CD14-positive monocyte (primary cell): ENCODE results near the gene MFN2. TPM values are rescaled to one million over a fixed set of nuclear protein-coding genes. Genes with fewer than 3 reads are reported as not detected.
"Not testable (repeated sequence)": the region's sequence is repeated elsewhere in the genome, so short reads cannot be mapped to it uniquely, and the experiment has no call there.

Experiments
- DNase-seq, 3 donors: peaks; one replicate each; pipeline ENCODE4 v3.0.0-alpha.2; 2011 to 2022
- H2AFZ ChIP-seq: 2 replicates; pipeline ENCODE4 v1.6.0; 2012; ENCODE audit warnings: mild to moderate bottlenecking, low read depth, low read length, inconsistent platforms; ENCODE audit not compliant: insufficient read depth, poor library complexity, severe bottlenecking
- H3K27ac ChIP-seq, 2 donors: 1 replicate in 1 of 2; 2 replicates in 1 of 2; pipeline ENCODE4 v1.5.1; 2012 to 2013; ENCODE audit warnings: low read length in 2 of 2, control low read depth in 1 of 2, inconsistent platforms in 1 of 2, low read depth in 1 of 2, mild to moderate bottlenecking in 1 of 2
- H3K27me3 ChIP-seq, 2 donors: one replicate each; pipeline versions ENCODE4 v1.6.0 to v1.6.1; 2011 to 2013; ENCODE audit warnings: low read length in 2 of 2; ENCODE audit not compliant: control insufficient read depth in 2 of 2, insufficient read depth in 2 of 2
- H3K36me3 ChIP-seq, 2 donors: replicated peaks in 1 of 2; 1 replicate in 1 of 2; 2 replicates in 1 of 2; pipeline versions ENCODE4 v1.5.1 to v1.6.1; 2012 to 2013; ENCODE audit warnings: low read length in 2 of 2, control low read depth in 1 of 2, inconsistent platforms in 1 of 2, mild to moderate bottlenecking in 1 of 2; ENCODE audit not compliant: insufficient read depth in 2 of 2, control insufficient read depth in 1 of 2
- H3K4me1 ChIP-seq, 2 donors: 1 replicate in 1 of 2; 2 replicates in 1 of 2; pipeline versions ENCODE4 v1.5.1 to v1.6.1; 2012 to 2013; ENCODE audit warnings: low read length in 2 of 2, control low read depth in 1 of 2, inconsistent platforms in 1 of 2, mild to moderate bottlenecking in 1 of 2, moderate library complexity in 1 of 2; ENCODE audit not compliant: insufficient read depth in 2 of 2, control insufficient read depth in 1 of 2
- H3K4me2 ChIP-seq: replicated peaks from 2 replicates; pipeline ENCODE3; 2012; ENCODE audit warnings: low read length, moderate library complexity, mild to moderate bottlenecking; ENCODE audit not compliant: poor library complexity, severe bottlenecking; ENCODE audit errors: extremely low read depth
- H3K4me3 ChIP-seq, 3 experiments: fragments of 200-600 bp in 1 of 3; sonication (generic) in 1 of 3; replicated peaks in 1 of 3; 1 replicate in 2 of 3; 2 replicates in 1 of 3; pipeline ENCODE4 v1.5.1; 2011 to 2013; ENCODE audit warnings: low read length in 3 of 3, mild to moderate bottlenecking in 3 of 3, control low read depth in 2 of 3, low read depth in 2 of 3, inconsistent platforms in 1 of 3, moderate library complexity in 1 of 3
- H3K79me2 ChIP-seq: 2 replicates; pipeline ENCODE4 v1.6.0; 2012; ENCODE audit warnings: mild to moderate bottlenecking, control low read depth, inconsistent platforms, low read length, moderate library complexity; ENCODE audit not compliant: insufficient read depth
- H3K9ac ChIP-seq: 2 replicates; pipeline ENCODE4 v1.6.0; 2017; ENCODE audit warnings: low read length, mild to moderate bottlenecking; ENCODE audit not compliant: insufficient read depth, poor library complexity, severe bottlenecking
- H3K9me3 ChIP-seq, 2 donors: replicated peaks in 1 of 2; 1 replicate in 1 of 2; 2 replicates in 1 of 2; pipeline versions ENCODE4 v1.5.1 to v1.6.1; 2012 to 2013; ENCODE audit warnings: low read length in 2 of 2, control low read depth in 1 of 2; ENCODE audit not compliant: control insufficient read depth in 1 of 2, insufficient read depth in 1 of 2
- H4K20me1 ChIP-seq: 2 replicates; pipeline ENCODE4 v1.6.0; 2012; ENCODE audit warnings: mild to moderate bottlenecking, low read length, control low read depth, moderate library complexity; ENCODE audit not compliant: insufficient read depth
- H3K27ac Mint-ChIP-seq, 7 donors: one replicate each; pipeline ENCODE4 v1.8.0; 2020; ENCODE audit warnings: mild to moderate bottlenecking in 7 of 7, mixed read lengths in 7 of 7, moderate library complexity in 6 of 7, inconsistent platforms in 2 of 7
- H3K27me3 Mint-ChIP-seq, 3 donors: one replicate each; pipeline ENCODE4 v1.8.0; 2021 to 2022; ENCODE audit warnings: low read depth in 3 of 3, mild to moderate bottlenecking in 3 of 3, mixed read lengths in 3 of 3, moderate library complexity in 3 of 3, inconsistent platforms in 1 of 3
- H3K36me3 Mint-ChIP-seq, 2 donors: one replicate each; pipeline ENCODE4 v1.8.0; 2020; ENCODE audit warnings: mixed read lengths in 2 of 2, inconsistent platforms in 1 of 2, mild to moderate bottlenecking in 1 of 2
- H3K4me1 Mint-ChIP-seq: one replicate; pipeline ENCODE4 v1.8.0; 2020; ENCODE audit warnings: mild to moderate bottlenecking, mixed read lengths
- H3K4me3 Mint-ChIP-seq, 2 donors: one replicate each; pipeline ENCODE4 v1.8.0; 2020; ENCODE audit warnings: mild to moderate bottlenecking in 2 of 2, mixed read lengths in 2 of 2, moderate library complexity in 1 of 2
- H3K9me3 Mint-ChIP-seq, 7 donors: one replicate each; pipeline ENCODE4 v1.8.0; 2020 to 2022; ENCODE audit warnings: mixed read lengths in 7 of 7, mild to moderate bottlenecking in 6 of 7, moderate library complexity in 6 of 7, inconsistent platforms in 2 of 7
- WGBS: methylation state at CpG from one replicate; pipeline ENCODE4 v1.1.5; 2013; ENCODE audit warnings: missing lambda C conversion rate; ENCODE audit not compliant: insufficient coverage; 5-methylcytosine and 5-hydroxymethylcytosine counted together
- intact Hi-C, 2 donors: fragments of 100-400 bp; cut with micrococcal nuclease; formaldehyde crosslinking; loops; one replicate each; pipeline versions ENCODE4 v1.15.0 to v1.15.1; 2023
- polyA plus RNA-seq, 3 donors: library from polyadenylated mRNA; depleted of rRNA in 1 of 3; unstranded in 2 of 3; stranded (reverse) in 1 of 3; fragments of 300-500 nt in 2 of 3; fragments of >200 nt in 1 of 3; fragmentation: Illumina TruSeq in 2 of 3; gene quantifications; 1 replicate in 2 of 3; 2 replicates in 1 of 3; pipeline ENCODE4 v1.2.3, GENCODE V29; 2012 to 2021
- TF ChIP-seq, protein P1 (sequence below): fragments of 200-600 bp; IDR thresholded peaks from one replicate; pipeline ENCODE4 v1.8.0; 2022; ENCODE audit warnings: antibody characterized with exemption, mild to moderate bottlenecking

The MFN2 gene
- polyA plus RNA-seq, 3 donors: 26.3 to 35.8 (median 30.3) TPM

GRCh38 chr1:12038356-12039163 is 58.3 kb downstream of the MFN2 start:
- H2AFZ ChIP-seq: no peak overlapping the region
- 100% methylated on average over 4 of the region's 17 CpGs for WGBS
- TF ChIP-seq, protein P1, sequence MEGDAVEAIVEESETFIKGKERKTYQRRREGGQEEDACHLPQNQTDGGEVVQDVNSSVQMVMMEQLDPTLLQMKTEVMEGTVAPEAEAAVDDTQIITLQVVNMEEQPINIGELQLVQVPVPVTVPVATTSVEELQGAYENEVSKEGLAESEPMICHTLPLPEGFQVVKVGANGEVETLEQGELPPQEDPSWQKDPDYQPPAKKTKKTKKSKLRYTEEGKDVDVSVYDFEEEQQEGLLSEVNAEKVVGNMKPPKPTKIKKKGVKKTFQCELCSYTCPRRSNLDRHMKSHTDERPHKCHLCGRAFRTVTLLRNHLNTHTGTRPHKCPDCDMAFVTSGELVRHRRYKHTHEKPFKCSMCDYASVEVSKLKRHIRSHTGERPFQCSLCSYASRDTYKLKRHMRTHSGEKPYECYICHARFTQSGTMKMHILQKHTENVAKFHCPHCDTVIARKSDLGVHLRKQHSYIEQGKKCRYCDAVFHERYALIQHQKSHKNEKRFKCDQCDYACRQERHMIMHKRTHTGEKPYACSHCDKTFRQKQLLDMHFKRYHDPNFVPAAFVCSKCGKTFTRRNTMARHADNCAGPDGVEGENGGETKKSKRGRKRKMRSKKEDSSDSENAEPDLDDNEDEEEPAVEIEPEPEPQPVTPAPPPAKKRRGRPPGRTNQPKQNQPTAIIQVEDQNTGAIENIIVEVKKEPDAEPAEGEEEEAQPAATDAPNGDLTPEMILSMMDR: no peak
- no peaks in the 10 kb centered on the region for H3K9me3 ChIP-seq
- no peak overlapping the region for H3K27ac ChIP-seq
- Mint-ChIP-seq H3K27ac (no peak overlapping the region), H3K4me1 (peaks cover 18% of the 10 kb centered on the region), H3K4me3 (no peak overlapping the region), H3K9me3 (peaks cover 0 to 3% (median 0%) of the 10 kb centered on the region in 7 donors), H3K27me3 (peaks cover 0 to 1% (median 0%) of the 10 kb centered on the region in 3 donors), H3K36me3 (no peaks in the 10 kb centered on the region)
- no peak overlapping the region for H3K4me3 ChIP-seq
- H3K4me2 ChIP-seq: no peak overlapping the region
- no peaks in the 10 kb centered on the region for H3K36me3 ChIP-seq
- no peaks in the 10 kb centered on the region for H3K27me3 ChIP-seq
- no peak overlapping the region for H3K9ac ChIP-seq
- H3K79me2 ChIP-seq: no peaks in the 10 kb centered on the region
- H3K4me1 ChIP-seq: peaks cover 9 to 10% of the 10 kb centered on the region in 2 donors
- no peaks in the 10 kb centered on the region for H4K20me1 ChIP-seq
- intact Hi-C loops: no loop called here
- no peak for DNase-seq

- Histone ChIP-seq H3K4me1 (peaks cover 9 to 10% of the 10 kb centered on the region in 2 donors), H3K4me2 (no peak overlapping the region), H3K4me3 (no peak overlapping the region), H3K27ac (no peak overlapping the region), H4K20me1 (no peaks in the 10 kb centered on the region), H3K27me3 (no peaks in the 10 kb centered on the region), H3K36me3 (no peaks in the 10 kb centered on the region), H3K9me3 (no peaks in the 10 kb centered on the region), H2AFZ (no peak overlapping the region), H3K9ac (no peak overlapping the region), H3K79me2 (no peaks in the 10 kb centered on the region)
- intact Hi-C loops: no loop called here
- TF ChIP-seq, protein P1: no peak
- Mint-ChIP-seq H3K4me3 (no peak overlapping the region), H3K27ac (no peak overlapping the region), H3K9me3 (peaks cover 0 to 3% (median 0%) of the 10 kb centered on the region in 7 donors), H3K4me1 (peaks cover 17% of the 10 kb centered on the region), H3K36me3 (no peaks in the 10 kb centered on the region), H3K27me3 (peaks cover 0 to 4% (median 0%) of the 10 kb centered on the region in 3 donors)
- WGBS: 0% methylated on average over 1 of the region's 2 CpGs
- no peak for DNase-seq
These were observed 58.9 kb downstream of the MFN2 start for GRCh38 chr1:12039164-12039525.

GRCh38 chr1:12039824-12040456 is 59.7 kb downstream of the MFN2 start:
- H3K79me2 ChIP-seq, H3K36me3 Mint-ChIP-seq, H3K4me2 ChIP-seq, H2AFZ ChIP-seq, H4K20me1 ChIP-seq, H3K27ac ChIP-seq, DNase-seq, H3K27ac Mint-ChIP-seq, intact Hi-C loops, H3K4me1 Mint-ChIP-seq, H3K4me3 ChIP-seq, H3K9me3 Mint-ChIP-seq, H3K36me3 ChIP-seq, H3K9ac ChIP-seq, H3K27me3 ChIP-seq, H3K27me3 Mint-ChIP-seq, H3K4me3 Mint-ChIP-seq, H3K9me3 ChIP-seq, H3K4me1 ChIP-seq: not testable (repeated sequence)
- 88% methylated on average over 5 of the region's 13 CpGs for WGBS
